Skeletal muscle cell (primary cell): ENCODE results near the gene WDR5.
A peak's percentile ranks its signal among the peaks of the same experiment; 100 is the strongest.

Experiments used
- DNase-seq: peaks from one replicate; pipeline ENCODE4 v3.0.0-alpha.2; 2010; ENCODE audit warnings: low read depth
- H3K4me3 ChIP-seq: 2 replicates; pipeline ENCODE4 v1.5.1; 2011; ENCODE audit warnings: low read depth, mild to moderate bottlenecking, control low read depth, low read length, moderate library complexity

The WDR5 gene

DNA sequence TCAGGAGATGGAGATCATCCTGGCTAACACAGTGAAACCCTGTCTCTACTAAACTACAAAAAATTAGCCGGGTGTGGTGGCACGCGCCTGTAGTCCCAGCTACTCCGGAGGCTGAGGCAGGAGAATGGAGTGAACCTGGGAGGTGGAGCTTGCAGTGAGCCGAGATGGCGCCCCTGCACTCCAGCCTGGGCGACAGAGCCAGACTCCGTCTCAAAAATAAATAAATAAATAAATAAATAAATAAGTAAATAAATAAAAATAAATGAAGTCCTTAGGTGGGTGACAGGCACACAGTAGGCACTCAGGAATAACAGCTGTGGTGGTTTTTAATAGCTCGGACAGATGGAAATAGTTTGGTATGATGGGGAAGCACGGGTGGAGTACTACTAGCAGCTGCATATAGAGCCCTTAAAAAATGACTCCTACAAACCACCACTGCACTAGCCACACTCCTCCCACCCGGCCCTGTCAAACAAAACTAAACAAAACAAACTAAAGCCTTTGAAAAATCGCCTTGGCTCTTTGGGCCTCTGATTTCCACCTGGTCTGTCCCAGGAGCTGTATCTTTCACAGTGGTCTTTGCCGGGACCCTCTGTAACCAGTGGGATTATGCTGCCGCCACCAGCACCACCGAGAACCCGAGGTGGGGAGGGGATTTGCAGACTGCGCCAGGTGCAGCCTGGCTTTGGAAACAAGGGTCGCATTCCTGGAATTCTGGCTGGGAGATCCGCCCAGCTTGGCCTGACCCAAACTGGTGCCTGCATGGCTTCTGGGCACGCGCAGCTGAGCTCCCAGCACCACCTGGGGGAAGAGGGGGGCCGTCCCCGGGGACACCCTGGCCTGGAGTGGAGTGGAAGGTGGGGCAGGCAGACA, 5.1 kb upstream of the WDR5 start:
- DNase-seq, result no peak
- H3K4me3 ChIP-seq, result no peak overlapping the region

GRCh38 chr9:134131471-134132207, 4.2 kb upstream of the WDR5 start:
- no peak for DNase-seq
- no peak overlapping the region for H3K4me3 ChIP-seq

- DNase-seq, result no peak
- no peak overlapping the region for H3K4me3 ChIP-seq
These were observed 3.5 kb upstream of the WDR5 start for GRCh38 chr9:134132208-134132870.

GRCh38 chr9:134134949-134135342, 936 bp upstream of the WDR5 start:
- DNase-seq, result no peak
- H3K4me3 ChIP-seq, result peak overlapping the region; percentile 92

- DNase-seq, result no peak
These were observed 475 bp downstream of the WDR5 start for GRCh38 chr9:134136118-134136995.

DNA sequence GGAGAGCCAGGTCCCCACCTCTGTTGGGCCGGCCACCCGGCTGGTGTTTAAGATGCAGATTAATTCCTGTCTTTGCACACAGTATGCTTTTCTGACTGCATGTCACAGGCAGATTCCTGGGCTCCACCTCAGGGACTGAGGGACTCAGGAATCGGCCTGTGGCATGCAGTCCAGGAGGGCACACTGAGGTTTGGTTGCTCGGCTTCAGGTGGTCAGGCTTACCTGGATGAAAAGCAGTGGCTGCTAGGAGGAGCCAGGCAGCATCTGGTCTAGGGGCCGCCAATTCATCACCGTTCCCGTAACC, 1.1 kb downstream of the WDR5 start:
- DNase-seq, result no peak
- peak overlapping the region; percentile 82 for H3K4me3 ChIP-seq

More at GRCh38 chr9:134136118-134136995, 475 bp downstream of the WDR5 start:
- peak overlapping the region; percentile 82 for H3K4me3 ChIP-seq

DNA sequence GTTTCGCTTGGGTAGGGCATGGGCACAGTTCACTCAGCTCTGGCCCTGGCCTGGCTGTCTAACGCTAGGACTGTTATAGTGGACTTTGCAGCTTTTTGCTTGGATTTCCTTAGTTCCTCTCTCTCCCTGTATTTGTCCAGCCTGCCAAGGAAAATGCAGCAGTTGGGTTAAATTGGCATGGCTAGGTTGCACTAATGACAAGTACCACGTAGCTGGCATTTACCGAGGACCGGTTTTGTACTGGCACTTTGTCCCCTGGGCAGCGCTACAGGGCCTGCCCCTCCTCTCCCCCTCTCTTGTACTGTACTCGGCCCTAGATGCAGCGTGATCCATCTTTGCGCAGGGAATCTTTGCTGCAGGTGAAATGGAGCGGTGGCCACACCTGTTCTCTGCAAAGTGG, 2.4 kb downstream of the WDR5 start:
- no peak for DNase-seq

GRCh38 chr9:134139081-134139480, 3.2 kb downstream of the WDR5 start:
- DNase-seq, result no peak
- no peak overlapping the region for H3K4me3 ChIP-seq

More for the DNA sequence above, 2.4 kb downstream of the WDR5 start:
- H3K4me3 ChIP-seq, result peak overlapping the region; percentile 5

GRCh38 chr9:134141906-134142305, 6.0 kb downstream of the WDR5 start:
- H3K4me3 ChIP-seq, result no peak overlapping the region
- DNase-seq, result no peak

DNA sequence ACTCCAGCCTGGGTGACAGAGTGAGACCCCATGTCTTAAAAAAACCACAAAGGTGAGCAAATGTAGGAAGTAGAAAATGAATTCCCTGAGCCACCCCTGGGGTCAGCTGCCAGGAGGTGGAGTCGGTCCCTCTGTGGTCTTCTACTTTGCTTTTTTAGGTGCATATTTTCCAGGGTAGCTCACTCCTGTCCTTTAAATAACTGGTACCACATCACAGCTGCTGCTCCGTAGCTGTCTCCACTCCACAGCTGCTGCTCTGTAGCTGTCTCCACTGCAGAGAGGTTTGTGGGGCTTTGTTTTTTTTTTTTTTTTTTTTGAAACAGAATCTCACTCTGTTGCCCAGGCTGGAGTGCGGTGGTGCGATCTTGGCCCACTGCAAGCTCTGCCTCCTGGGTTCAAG, 8.9 kb downstream of the WDR5 start:
- no peak overlapping the region for H3K4me3 ChIP-seq
- no peak for DNase-seq

- no peak for DNase-seq
- H3K4me3 ChIP-seq, result no peak overlapping the region
These were observed 9.4 kb downstream of the WDR5 start for GRCh38 chr9:134145262-134145661.

DNA sequence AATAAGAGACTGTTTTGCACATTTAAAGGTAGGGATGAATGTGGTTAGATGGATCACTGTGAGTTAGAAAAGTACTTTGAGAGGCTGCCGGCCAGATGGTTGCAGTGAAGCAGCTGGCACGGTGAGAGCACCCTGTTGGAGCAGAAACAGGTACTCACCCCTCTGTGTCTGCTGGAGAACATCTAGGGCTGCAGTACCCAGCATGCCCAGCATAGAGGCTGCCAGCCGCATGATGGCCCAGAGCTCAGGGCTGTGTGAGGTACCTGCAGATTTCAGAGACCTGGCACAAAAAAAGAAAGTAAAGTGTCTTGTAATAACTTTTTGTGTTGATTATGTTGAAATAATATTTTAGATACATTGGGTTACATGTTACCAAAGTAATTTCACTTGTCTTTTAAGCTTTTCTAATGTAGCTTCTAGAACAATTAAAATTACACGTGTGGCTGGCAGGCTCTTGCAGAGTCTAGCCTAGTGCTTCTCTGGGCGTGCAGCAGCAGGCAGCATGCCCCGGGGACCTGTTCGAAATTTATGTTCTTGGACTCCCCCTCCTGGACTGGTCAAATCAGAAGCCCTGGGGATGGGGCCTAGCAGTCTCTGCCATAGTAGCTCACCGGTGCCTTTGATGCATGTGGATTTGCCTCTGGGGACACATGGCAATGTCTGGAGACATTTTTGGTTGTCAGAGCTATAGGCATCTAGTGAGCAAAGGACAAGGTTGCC, 11.1 kb downstream of the WDR5 start:
- H3K4me3 ChIP-seq, result no peak overlapping the region
- DNase-seq, result no peak

GRCh38 chr9:134149380-134149779, 13.5 kb downstream of the WDR5 start:
- no peak for DNase-seq
- no peak overlapping the region for H3K4me3 ChIP-seq

DNA sequence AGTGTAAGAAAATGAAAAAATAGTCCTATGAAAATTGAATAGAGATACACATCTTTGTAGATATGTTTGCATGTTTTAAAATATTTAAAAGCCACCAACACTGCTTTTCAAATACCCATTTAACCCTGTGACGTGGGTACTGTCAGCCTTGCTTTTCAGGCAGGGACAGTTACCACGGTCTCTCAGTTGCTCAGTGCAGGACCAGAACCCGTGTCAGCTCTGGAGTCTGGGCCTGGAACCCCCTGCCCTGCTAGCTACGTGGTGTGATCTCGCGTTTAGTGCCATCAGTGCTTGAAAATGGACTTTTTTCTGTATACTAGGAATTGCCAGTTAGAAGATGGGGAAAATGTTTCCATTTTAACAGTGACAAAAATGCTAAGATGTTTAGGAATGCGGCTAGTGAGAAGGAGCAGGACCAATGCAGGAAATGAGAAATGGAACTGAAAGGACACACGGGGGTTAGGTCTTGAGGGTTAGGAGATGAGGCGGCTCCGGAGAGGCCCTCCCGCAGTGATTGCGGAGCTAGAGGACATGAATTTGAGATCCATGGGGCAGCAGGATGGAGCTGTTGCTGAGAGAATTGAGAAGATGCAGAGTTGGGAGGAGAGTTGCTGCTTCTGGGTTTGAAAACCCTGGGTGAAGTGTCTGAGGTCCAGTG, 14.8 kb downstream of the WDR5 start:
- H3K4me3 ChIP-seq, result no peak overlapping the region
- DNase-seq, result no peak

- DNase-seq, result no peak
- H3K4me3 ChIP-seq, result no peak overlapping the region
These were observed 16.2 kb downstream of the WDR5 start for GRCh38 chr9:134152022-134152448.

- H3K4me3 ChIP-seq, result no peak overlapping the region
- no peak for DNase-seq
These were observed 16.6 kb downstream of the WDR5 start for GRCh38 chr9:134152488-134152887.

DNA sequence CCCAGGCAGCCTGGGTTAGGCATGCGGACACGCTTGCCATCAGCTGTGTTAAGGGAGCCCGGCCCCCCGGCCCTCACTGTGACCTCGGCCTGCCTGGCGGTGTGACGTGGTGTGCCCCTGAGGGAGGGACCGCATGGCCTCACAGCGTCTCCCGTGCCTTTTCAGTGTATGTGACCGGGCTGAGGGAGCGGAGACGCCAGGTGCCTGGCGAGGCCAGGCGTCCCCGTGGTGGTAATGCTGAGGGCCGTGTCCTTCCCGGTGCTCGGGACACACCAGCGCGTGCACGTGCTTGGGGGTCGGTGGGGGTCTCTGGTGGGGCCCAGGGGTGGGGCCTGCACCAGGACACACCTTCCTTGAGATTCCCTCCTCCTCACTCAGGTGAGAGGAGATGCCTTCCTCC, 17.6 kb downstream of the WDR5 start:
- DNase-seq, result no peak

DNA sequence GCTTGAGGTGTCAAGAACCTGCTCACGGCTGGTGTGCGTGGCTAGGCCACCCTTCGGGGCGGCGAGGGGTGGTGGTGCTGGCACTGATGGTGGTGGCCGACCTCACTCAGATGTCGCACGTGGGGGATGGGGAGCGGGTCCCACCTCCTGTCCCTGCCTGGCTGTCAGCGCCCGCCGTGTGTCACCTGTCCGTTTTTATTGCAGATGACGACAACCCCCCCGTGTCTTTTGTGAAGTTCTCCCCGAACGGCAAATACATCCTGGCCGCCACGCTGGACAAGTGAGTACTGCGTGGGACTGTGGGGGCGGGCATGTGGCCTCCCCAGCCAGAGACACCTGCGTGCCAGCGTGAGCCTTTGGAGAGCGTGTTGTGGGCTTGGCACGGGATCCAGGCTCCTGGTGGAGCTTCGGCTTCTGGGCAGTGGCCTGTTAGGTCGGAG, 18.4 kb downstream of the WDR5 start:
- no peak overlapping the region for H3K4me3 ChIP-seq
- no peak for DNase-seq

More for the DNA sequence above, 17.6 kb downstream of the WDR5 start:
- no peak overlapping the region for H3K4me3 ChIP-seq
